PC-3 (cell line): Measurements from ENCODE around the gene CHMP1B.

Experiments
- CTCF ChIP-seq: fragments of 300-600 bp; sonication (generic); conservative IDR thresholded peaks from 2 replicates; pipeline ENCODE4 v1.5.1; 2017; ENCODE audit warnings: antibody characterized with exemption, low read depth, mild to moderate bottlenecking, low read length
- EZH2phosphoT487 ChIP-seq: fragments of 300-600 bp; sonication (generic); IDR thresholded peaks from 2 replicates; pipeline ENCODE4 v1.6.1; 2018; ENCODE audit warnings: mild to moderate bottlenecking, antibody characterized with exemption, low read length, borderline replicate concordance

GRCh38 chr18:11828786-11829432 lies 22.3 kb upstream of the CHMP1B start:
- TF ChIP-seq CTCF (no peak), EZH2phosphoT487 (no peak)
